GM23338 (cell line): ENCODE data around the gene UNC5A.

Experiments
- CREB1 ChIP-seq: fragments of 250-450 bp; sonication (Bioruptor Pico); IDR thresholded peaks from 2 replicates; pipeline ENCODE4 v1.5.0; 2020; ENCODE audit warnings: low read depth, mild to moderate bottlenecking, moderate library complexity
- CTCF ChIP-seq, 2 experiments: fragments of 200-600 bp in 1 of 2; sonication (generic) in 1 of 2; conservative IDR thresholded peaks; 2 replicates each; pipeline versions ENCODE4 v1.5.1 to v1.6.1; 2016 to 2017; ENCODE audit warnings: antibody characterized with exemption in 2 of 2, low read depth in 2 of 2, mild to moderate bottlenecking in 2 of 2, moderate library complexity in 1 of 2
- EZH2 ChIP-seq: fragments of 200-600 bp; sonication (generic); IDR thresholded peaks from one replicate; pipeline ENCODE4 v1.8.0; 2017; ENCODE audit warnings: antibody characterized with exemption, mild to moderate bottlenecking, low read depth; ENCODE audit not compliant: unreplicated experiment
- EZH2phosphoT487 ChIP-seq: fragments of 200-600 bp; sonication (generic); IDR thresholded peaks from one replicate; pipeline ENCODE4 v1.8.1; 2018; ENCODE audit warnings: antibody characterized with exemption; ENCODE audit not compliant: unreplicated experiment
- JUNB ChIP-seq: IDR thresholded peaks from one replicate; pipeline ENCODE4 v1.6.1; 2016; ENCODE audit warnings: antibody characterized with exemption; ENCODE audit not compliant: unreplicated experiment
- POLR2AphosphoS5 ChIP-seq: IDR thresholded peaks from 2 replicates; pipeline ENCODE4 v1.6.1; 2016; ENCODE audit warnings: antibody characterized with exemption, low read depth
- STAT1 ChIP-seq: IDR thresholded peaks from one replicate; pipeline ENCODE4 v1.6.1; 2016; ENCODE audit warnings: antibody characterized with exemption; ENCODE audit not compliant: unreplicated experiment

DNA sequence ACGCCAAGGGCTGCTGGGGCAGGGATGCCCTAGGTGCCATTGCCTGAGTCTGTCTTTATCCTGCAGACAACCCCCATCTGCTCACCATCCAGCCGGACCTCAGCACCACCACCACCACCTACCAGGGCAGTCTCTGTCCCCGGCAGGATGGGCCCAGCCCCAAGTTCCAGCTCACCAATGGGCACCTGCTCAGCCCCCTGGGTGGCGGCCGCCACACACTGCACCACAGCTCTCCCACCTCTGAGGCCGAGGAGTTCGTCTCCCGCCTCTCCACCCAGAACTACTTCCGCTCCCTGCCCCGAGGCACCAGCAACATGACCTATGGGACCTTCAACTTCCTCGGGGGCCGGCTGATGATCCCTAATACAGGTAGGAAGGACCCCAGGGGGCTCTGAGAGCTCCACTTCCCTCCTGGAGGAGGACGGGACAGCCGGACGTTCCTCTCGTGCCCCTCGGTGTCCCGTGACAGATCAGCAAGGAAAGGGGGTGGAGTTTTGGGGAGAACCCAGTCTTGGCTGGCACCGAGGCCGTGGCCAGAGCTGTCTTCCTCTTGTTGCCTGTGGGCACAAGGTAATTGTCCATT lies 63.9 kb downstream of the UNC5A start:
- TF ChIP-seq CTCF (conservative IDR thresholded peaks at IDR 0.05; ENCODE audit: low read depth in 2 of 2) (no peak), EZH2 (no peak), POLR2AphosphoS5 (no peak), STAT1 (no peak), CREB1 (CRISPR knock-in tag) (no peak), JUNB (no peak), EZH2phosphoT487 (no peak)
